ENCODE data around the gene CYP46A1. TPM values are rescaled to one million over a fixed set of nuclear protein-coding genes. Genes with fewer than 3 reads are reported as not detected.

CYP46A1 gene
- total RNA-seq, 1 experiment from 2014 or later = 0.30 TPM

GRCh38 chr14:99667821-99668220, 16.3 kb upstream of the CYP46A1 start:
- ChIA-PET CTCF (interaction anchor here (0.6 to 1.1 kb wide), 3 partner anchors 15 to 218 kb away, joined by 3 to 4 read pairs (median 3); no protein-coding TSS in a partner anchor), POLR2A (interaction anchor here (0.6 kb wide), 1 partner anchor 8 kb away, joined by 3 read pairs; no protein-coding TSS in a partner anchor)
- no peak for DNase-seq (ENCODE audit: unreplicated experiment)
- intact Hi-C loops (cut with micrococcal nuclease) = no loop called here
- no peaks in the 10 kb centered on the region for H3K36me3 Mint-ChIP-seq (ENCODE audit: insufficient read depth, unreplicated experiment)
- no peaks in the 10 kb centered on the region for H3K9me3 Mint-ChIP-seq (ENCODE audit: unreplicated experiment)
- TF ChIP-seq, protein P1, sequence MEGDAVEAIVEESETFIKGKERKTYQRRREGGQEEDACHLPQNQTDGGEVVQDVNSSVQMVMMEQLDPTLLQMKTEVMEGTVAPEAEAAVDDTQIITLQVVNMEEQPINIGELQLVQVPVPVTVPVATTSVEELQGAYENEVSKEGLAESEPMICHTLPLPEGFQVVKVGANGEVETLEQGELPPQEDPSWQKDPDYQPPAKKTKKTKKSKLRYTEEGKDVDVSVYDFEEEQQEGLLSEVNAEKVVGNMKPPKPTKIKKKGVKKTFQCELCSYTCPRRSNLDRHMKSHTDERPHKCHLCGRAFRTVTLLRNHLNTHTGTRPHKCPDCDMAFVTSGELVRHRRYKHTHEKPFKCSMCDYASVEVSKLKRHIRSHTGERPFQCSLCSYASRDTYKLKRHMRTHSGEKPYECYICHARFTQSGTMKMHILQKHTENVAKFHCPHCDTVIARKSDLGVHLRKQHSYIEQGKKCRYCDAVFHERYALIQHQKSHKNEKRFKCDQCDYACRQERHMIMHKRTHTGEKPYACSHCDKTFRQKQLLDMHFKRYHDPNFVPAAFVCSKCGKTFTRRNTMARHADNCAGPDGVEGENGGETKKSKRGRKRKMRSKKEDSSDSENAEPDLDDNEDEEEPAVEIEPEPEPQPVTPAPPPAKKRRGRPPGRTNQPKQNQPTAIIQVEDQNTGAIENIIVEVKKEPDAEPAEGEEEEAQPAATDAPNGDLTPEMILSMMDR (IDR thresholded peaks at IDR 0.05; ENCODE audit: unreplicated experiment) = no peak
- no peaks in the 10 kb centered on the region for H3K27me3 Mint-ChIP-seq (ENCODE audit: insufficient read depth, unreplicated experiment)
- peaks cover 10% of the 10 kb centered on the region for H3K4me1 Mint-ChIP-seq (ENCODE audit: insufficient read depth, unreplicated experiment)
- no peak overlapping the region for H3K27ac Mint-ChIP-seq (ENCODE audit: low read depth, unreplicated experiment)
- no TSS peak for BruUV-seq (replicated peaks)
- H3K4me3 Mint-ChIP-seq (ENCODE audit: unreplicated experiment) = no peak overlapping the region

GRCh38 chr14:99668307-99669295, 15.5 kb upstream of the CYP46A1 start:
- ChIA-PET CTCF (interaction anchor here (0.6 to 1.2 kb wide), 8 partner anchors 10 to 241 kb away, joined by 3 to 6 read pairs (median 4); no protein-coding TSS in a partner anchor), POLR2A (interaction anchor here (0.8 kb wide), 1 partner anchor 14 kb away, joined by 3 read pairs; no protein-coding TSS in a partner anchor)
- H3K27ac Mint-ChIP-seq (ENCODE audit: low read depth, unreplicated experiment) = no peak overlapping the region
- no peaks in the 10 kb centered on the region for H3K9me3 Mint-ChIP-seq (ENCODE audit: unreplicated experiment)
- peaks cover 10% of the 10 kb centered on the region for H3K4me1 Mint-ChIP-seq (ENCODE audit: insufficient read depth, unreplicated experiment)
- no peak for DNase-seq (ENCODE audit: unreplicated experiment)
- no peak overlapping the region for H3K4me3 Mint-ChIP-seq (ENCODE audit: unreplicated experiment)
- H3K27me3 Mint-ChIP-seq (ENCODE audit: insufficient read depth, unreplicated experiment) = no peaks in the 10 kb centered on the region
- no peaks in the 10 kb centered on the region for H3K36me3 Mint-ChIP-seq (ENCODE audit: insufficient read depth, unreplicated experiment)
- intact Hi-C loops (cut with micrococcal nuclease) = no loop called here
- BruUV-seq (replicated peaks) = no TSS peak
- TF ChIP-seq, protein P1 (IDR thresholded peaks at IDR 0.05; ENCODE audit: unreplicated experiment) = no peak

DNA sequence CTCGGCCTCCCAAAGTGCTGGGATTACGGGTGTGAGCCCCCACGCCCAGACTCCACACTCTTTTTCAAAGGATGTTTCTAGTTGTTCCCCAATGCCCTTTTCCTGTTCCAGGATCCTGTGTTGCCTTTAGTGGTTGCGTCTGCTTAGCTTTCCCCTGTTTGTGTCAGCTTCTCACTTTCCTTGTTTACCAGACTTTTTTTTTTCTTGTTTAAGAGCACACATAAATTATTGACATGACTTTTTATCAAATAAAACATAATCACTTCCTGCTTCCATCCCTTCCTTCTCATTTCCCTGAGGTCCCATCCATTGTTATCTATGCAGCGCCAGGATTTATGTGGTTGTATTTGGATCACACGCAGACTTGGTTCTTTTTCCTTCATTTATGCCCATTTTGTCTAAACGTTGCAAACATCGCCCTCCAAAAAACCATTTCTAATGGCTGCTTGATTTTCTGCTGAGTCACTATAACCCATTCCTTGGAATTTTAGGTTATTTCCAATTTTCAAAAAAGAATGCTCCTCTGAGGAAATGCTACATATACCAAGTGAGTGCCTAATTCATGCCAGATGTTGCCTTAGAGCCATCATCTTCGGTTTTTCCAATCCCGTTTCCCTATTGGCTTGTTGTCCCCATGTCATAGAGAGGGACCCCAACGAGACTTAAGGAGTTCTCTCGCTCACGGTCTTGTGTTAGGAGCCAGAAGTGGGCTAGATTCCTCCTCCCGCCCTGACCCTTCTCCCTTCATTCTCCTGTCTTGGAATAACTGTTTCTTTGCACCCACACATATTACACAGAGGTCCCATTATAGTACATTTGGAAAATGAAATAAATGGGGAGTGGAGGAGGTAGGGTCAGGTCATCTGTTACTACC, 13.5 kb upstream of the CYP46A1 start:
- no peaks in the 10 kb centered on the region for H3K27me3 Mint-ChIP-seq (ENCODE audit: insufficient read depth, unreplicated experiment)
- peaks cover 10% of the 10 kb centered on the region for H3K4me1 Mint-ChIP-seq (ENCODE audit: insufficient read depth, unreplicated experiment)
- intact Hi-C loops (cut with micrococcal nuclease) = no loop called here
- ChIA-PET POLR2A (no interaction called here), CTCF (interaction anchor here (1.0 to 1.3 kb wide), 3 partner anchors 11 to 60 kb away, joined by 3 to 5 read pairs (median 4); no protein-coding TSS in a partner anchor)
- H3K9me3 Mint-ChIP-seq (ENCODE audit: unreplicated experiment) = no peaks in the 10 kb centered on the region
- H3K4me3 Mint-ChIP-seq (ENCODE audit: unreplicated experiment) = no peak overlapping the region
- H3K27ac Mint-ChIP-seq (ENCODE audit: low read depth, unreplicated experiment) = no peak overlapping the region
- no TSS peak for BruUV-seq (replicated peaks)
- H3K36me3 Mint-ChIP-seq (ENCODE audit: insufficient read depth, unreplicated experiment) = no peaks in the 10 kb centered on the region
- TF ChIP-seq, protein P1 (IDR thresholded peaks at IDR 0.05; ENCODE audit: unreplicated experiment) = no peak
- DNase-seq (ENCODE audit: unreplicated experiment) = no peak

Data from MCF 10A (cell line).